SK-N-SH (cell line): ENCODE data around the gene ATP13A4. TPM values are rescaled to one million over a fixed set of nuclear protein-coding genes. Genes with fewer than 3 reads are reported as not detected.

Source experiments
- CTCF ChIA-PET: fragments of 300-600, 350-600 bp; formaldehyde crosslinking; extraction: SDS; loops from one replicate; lab custom pipeline; 2021; lab: Yijun Ruan, JAX
- POLR2A ChIA-PET: fragments of 350-600 bp; sonication (Branson Sonifier 250); formaldehyde crosslinking; extraction: SDS; loops from one replicate; lab custom pipeline; 2020; ENCODE audit warnings: antibody characterized with exemption, inconsistent platforms; lab: Yijun Ruan, JAX
- DNase-seq: peaks from one replicate; pipeline ENCODE4 v3.0.0; 2012
- H2AFZ ChIP-seq: fragments of 200-600 bp; sonication (generic); 2 replicates; pipeline ENCODE4 v1.8.1; 2016; ENCODE audit warnings: antibody characterized with exemption, mild to moderate bottlenecking, low read depth
- H3F3A ChIP-seq: fragments of 200-600 bp; sonication (generic); replicated peaks from 2 replicates; pipeline ENCODE3; 2016; ENCODE audit warnings: antibody characterized with exemption, mild to moderate bottlenecking; ENCODE audit not compliant: insufficient read depth
- H3K27ac ChIP-seq, 2 experiments: fragments of 200-500 bp in 1 of 2; fragments of 200-600 bp in 1 of 2; sonication (Bioruptor generic) in 1 of 2; sonication (generic), shearing (Covaris generic) in 1 of 2; 2 replicates each; pipeline versions ENCODE4 v1.5.1 to v1.6.1; 2014 to 2016; ENCODE audit warnings: low read depth in 2 of 2, inconsistent platforms in 1 of 2, low read length in 1 of 2, mild to moderate bottlenecking in 1 of 2, mixed read lengths in 1 of 2
- H3K27me3 ChIP-seq: fragments of 200-600 bp; sonication (generic), shearing (Covaris generic); 2 replicates; pipeline ENCODE4 v1.6.1; 2016; ENCODE audit warnings: mixed run types; ENCODE audit not compliant: insufficient read depth
- H3K36me3 ChIP-seq, 2 experiments: fragments of 200-500 bp in 1 of 2; fragments of 200-600 bp in 1 of 2; sonication (Bioruptor generic) in 1 of 2; sonication (generic) in 1 of 2; replicated peaks in 1 of 2; 2 replicates each; pipeline versions ENCODE3 to v1.5.1; 2014 to 2016; ENCODE audit warnings: low read length in 1 of 2, mild to moderate bottlenecking in 1 of 2; ENCODE audit not compliant: insufficient read depth in 2 of 2, control insufficient read depth in 1 of 2
- H3K4me1 ChIP-seq, 2 experiments: fragments of 200-500 bp in 1 of 2; fragments of 200-600 bp in 1 of 2; sonication (Bioruptor generic) in 1 of 2; sonication (generic), shearing (Covaris generic) in 1 of 2; 2 replicates each; pipeline versions ENCODE4 v1.5.1 to v1.6.1; 2014 to 2016; ENCODE audit warnings: low read depth in 1 of 2, low read length in 1 of 2, mixed run types in 1 of 2; ENCODE audit not compliant: insufficient read depth in 2 of 2, control insufficient read depth in 1 of 2
- H3K4me2 ChIP-seq: fragments of 200-600 bp; sonication (generic), shearing (Covaris generic); 2 replicates; pipeline ENCODE4 v1.6.1; 2017; ENCODE audit warnings: mixed run types
- H3K4me3 ChIP-seq, 2 experiments: fragments of 200-500 bp in 1 of 2; fragments of 200-600 bp in 1 of 2; sonication (Bioruptor generic) in 1 of 2; sonication (generic), shearing (Covaris generic) in 1 of 2; 2 replicates each; pipeline versions ENCODE4 v1.5.1 to v1.8.1; 2014 to 2016; ENCODE audit warnings: low read depth in 2 of 2, inconsistent platforms in 1 of 2, low read length in 1 of 2, mild to moderate bottlenecking in 1 of 2, mixed read lengths in 1 of 2, moderate library complexity in 1 of 2
- H3K79me2 ChIP-seq: fragments of 200-600 bp; sonication (generic); 2 replicates; pipeline ENCODE4 v1.8.1; 2017; ENCODE audit warnings: mild to moderate bottlenecking; ENCODE audit not compliant: insufficient read depth
- H3K9ac ChIP-seq: fragments of 200-600 bp; sonication (generic); 2 replicates; pipeline ENCODE4 v1.6.1; 2017; ENCODE audit warnings: mixed run types
- H3K9me2 ChIP-seq: fragments of 200-600 bp; sonication (generic); 2 replicates; pipeline ENCODE4 v1.6.1; 2017; ENCODE audit warnings: mixed run types
- H3K9me3 ChIP-seq: fragments of 200-600 bp; sonication (generic); 2 replicates; pipeline ENCODE4 v1.6.1; 2017; ENCODE audit warnings: mixed run types, mild to moderate bottlenecking, moderate library complexity
- H4K20me1 ChIP-seq: fragments of 200-600 bp; sonication (generic); 2 replicates; pipeline ENCODE4 v1.6.1; 2017; ENCODE audit warnings: mild to moderate bottlenecking, mixed run types; ENCODE audit not compliant: insufficient read depth
- CHD2 ChIP-seq: fragments of 150-350 bp; IDR thresholded peaks from 2 replicates; pipeline ENCODE4 v1.6.1; 2018; ENCODE audit warnings: low read length; ENCODE audit not compliant: partially characterized antibody
- EZH2phosphoT487 ChIP-seq: fragments of 200-600 bp; sonication (generic); IDR thresholded peaks from 2 replicates; pipeline ENCODE4 v1.6.1; 2017; ENCODE audit warnings: low read depth, mixed run types, mild to moderate bottlenecking, antibody characterized with exemption, moderate library complexity, borderline replicate concordance
- FOSL2 ChIP-seq: IDR thresholded peaks from 2 replicates; pipeline ENCODE4 v1.4.0; 2012; ENCODE audit warnings: low read depth, mild to moderate bottlenecking, moderate library complexity, borderline replicate concordance
- FOXM1 ChIP-seq: IDR thresholded peaks from 2 replicates; pipeline ENCODE4 v1.4.0; 2012; ENCODE audit warnings: low read depth, mild to moderate bottlenecking
- GABPA ChIP-seq: IDR thresholded peaks from 2 replicates; pipeline ENCODE4 v1.4.0; 2012; ENCODE audit warnings: low read depth, mild to moderate bottlenecking
- JUND ChIP-seq: IDR thresholded peaks from 2 replicates; pipeline ENCODE4 v1.4.0; 2012
- MAX ChIP-seq: IDR thresholded peaks from 2 replicates; pipeline ENCODE4 v1.4.0; 2012; ENCODE audit warnings: low read depth
- MXI1 ChIP-seq: IDR thresholded peaks from 2 replicates; pipeline ENCODE4 v1.6.1; 2012; ENCODE audit warnings: mild to moderate bottlenecking, low read depth, low read length, improper control_type of control experiment
- POLR2AphosphoS5 ChIP-seq: IDR thresholded peaks from 2 replicates; pipeline ENCODE4 v1.6.1; 2012; ENCODE audit warnings: low read depth, low read length
- RCOR1 ChIP-seq: fragments of 150-350 bp; IDR thresholded peaks from 2 replicates; pipeline ENCODE4 v1.6.1; 2017; ENCODE audit warnings: antibody characterized with exemption, low read length
- SIN3A ChIP-seq: IDR thresholded peaks from 2 replicates; pipeline ENCODE4 v1.6.1; 2012; ENCODE audit warnings: low read depth, mild to moderate bottlenecking, low read length, moderate library complexity, borderline replicate concordance
- TCF12 ChIP-seq: IDR thresholded peaks from 2 replicates; pipeline ENCODE4 v1.4.0; 2012
- TEAD4 ChIP-seq: IDR thresholded peaks from 2 replicates; pipeline ENCODE4 v1.4.0; 2012; ENCODE audit warnings: mild to moderate bottlenecking, borderline replicate concordance; ENCODE audit not compliant: insufficient read depth
- ZBTB33 ChIP-seq: IDR thresholded peaks from 2 replicates; pipeline ENCODE4 v1.4.0; 2012; ENCODE audit warnings: low read depth, borderline replicate concordance
- polyA plus RNA-seq, 3 experiments: library from polyadenylated mRNA; depleted of rRNA; stranded (reverse); fragments of >200 nt; gene quantifications; 2 replicates each; pipeline ENCODE4 v1.2.3, GENCODE V29; 2012
- TF ChIP-seq, protein P1 (sequence below): IDR thresholded peaks from 2 replicates; pipeline ENCODE4 v1.6.1; 2012; ENCODE audit warnings: mild to moderate bottlenecking, low read depth, low read length, moderate library complexity
- TF ChIP-seq, protein P2 (sequence below): fragments of 150-350 bp; IDR thresholded peaks from 2 replicates; pipeline ENCODE4 v1.6.1; 2016; ENCODE audit warnings: mild to moderate bottlenecking, low read depth, low read length
- TF ChIP-seq, protein P3 (sequence below): IDR thresholded peaks from 2 replicates; pipeline ENCODE4 v1.4.0; 2012; ENCODE audit warnings: low read depth, borderline replicate concordance

ATP13A4 gene
- polyA plus RNA-seq, 1 of the 3 experiments (the other 2 are of a cell fraction) = 0.02 TPM

- Histone ChIP-seq H2AFZ (no peak overlapping the region), H3K9ac (no peak overlapping the region), H3K27ac (no peak overlapping the region), H3K9me2 (no peaks in the 10 kb centered on the region), H3K36me3 (no peaks in the 10 kb centered on the region), H3K9me3 (no peaks in the 10 kb centered on the region), H3K4me1 (no peaks in the 10 kb centered on the region), H3K4me2 (no peak overlapping the region), H3K79me2 (no peaks in the 10 kb centered on the region), H3F3A (no peaks in the 10 kb centered on the region), H4K20me1 (no peaks in the 10 kb centered on the region), H3K4me3 (no peak overlapping the region), H3K27me3 (no peaks in the 10 kb centered on the region; the same call in 1 of the 2 replicates)
- TF ChIP-seq ZBTB33 (no peak), TEAD4 (no peak), FOXM1 (no peak), RCOR1 (no peak), TCF12 (no peak), GABPA (no peak), JUND (no peak), EZH2phosphoT487 (no peak), SIN3A (no peak), CHD2 (no peak), MAX (no peak), FOSL2 (no peak), MXI1 (no peak), POLR2AphosphoS5 (no peak)
- TF ChIP-seq, protein P1, sequence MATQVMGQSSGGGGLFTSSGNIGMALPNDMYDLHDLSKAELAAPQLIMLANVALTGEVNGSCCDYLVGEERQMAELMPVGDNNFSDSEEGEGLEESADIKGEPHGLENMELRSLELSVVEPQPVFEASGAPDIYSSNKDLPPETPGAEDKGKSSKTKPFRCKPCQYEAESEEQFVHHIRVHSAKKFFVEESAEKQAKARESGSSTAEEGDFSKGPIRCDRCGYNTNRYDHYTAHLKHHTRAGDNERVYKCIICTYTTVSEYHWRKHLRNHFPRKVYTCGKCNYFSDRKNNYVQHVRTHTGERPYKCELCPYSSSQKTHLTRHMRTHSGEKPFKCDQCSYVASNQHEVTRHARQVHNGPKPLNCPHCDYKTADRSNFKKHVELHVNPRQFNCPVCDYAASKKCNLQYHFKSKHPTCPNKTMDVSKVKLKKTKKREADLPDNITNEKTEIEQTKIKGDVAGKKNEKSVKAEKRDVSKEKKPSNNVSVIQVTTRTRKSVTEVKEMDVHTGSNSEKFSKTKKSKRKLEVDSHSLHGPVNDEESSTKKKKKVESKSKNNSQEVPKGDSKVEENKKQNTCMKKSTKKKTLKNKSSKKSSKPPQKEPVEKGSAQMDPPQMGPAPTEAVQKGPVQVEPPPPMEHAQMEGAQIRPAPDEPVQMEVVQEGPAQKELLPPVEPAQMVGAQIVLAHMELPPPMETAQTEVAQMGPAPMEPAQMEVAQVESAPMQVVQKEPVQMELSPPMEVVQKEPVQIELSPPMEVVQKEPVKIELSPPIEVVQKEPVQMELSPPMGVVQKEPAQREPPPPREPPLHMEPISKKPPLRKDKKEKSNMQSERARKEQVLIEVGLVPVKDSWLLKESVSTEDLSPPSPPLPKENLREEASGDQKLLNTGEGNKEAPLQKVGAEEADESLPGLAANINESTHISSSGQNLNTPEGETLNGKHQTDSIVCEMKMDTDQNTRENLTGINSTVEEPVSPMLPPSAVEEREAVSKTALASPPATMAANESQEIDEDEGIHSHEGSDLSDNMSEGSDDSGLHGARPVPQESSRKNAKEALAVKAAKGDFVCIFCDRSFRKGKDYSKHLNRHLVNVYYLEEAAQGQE = no peak
- TF ChIP-seq, protein P2, sequence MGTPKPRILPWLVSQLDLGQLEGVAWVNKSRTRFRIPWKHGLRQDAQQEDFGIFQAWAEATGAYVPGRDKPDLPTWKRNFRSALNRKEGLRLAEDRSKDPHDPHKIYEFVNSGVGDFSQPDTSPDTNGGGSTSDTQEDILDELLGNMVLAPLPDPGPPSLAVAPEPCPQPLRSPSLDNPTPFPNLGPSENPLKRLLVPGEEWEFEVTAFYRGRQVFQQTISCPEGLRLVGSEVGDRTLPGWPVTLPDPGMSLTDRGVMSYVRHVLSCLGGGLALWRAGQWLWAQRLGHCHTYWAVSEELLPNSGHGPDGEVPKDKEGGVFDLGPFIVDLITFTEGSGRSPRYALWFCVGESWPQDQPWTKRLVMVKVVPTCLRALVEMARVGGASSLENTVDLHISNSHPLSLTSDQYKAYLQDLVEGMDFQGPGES = no peak
- TF ChIP-seq, protein P3, sequence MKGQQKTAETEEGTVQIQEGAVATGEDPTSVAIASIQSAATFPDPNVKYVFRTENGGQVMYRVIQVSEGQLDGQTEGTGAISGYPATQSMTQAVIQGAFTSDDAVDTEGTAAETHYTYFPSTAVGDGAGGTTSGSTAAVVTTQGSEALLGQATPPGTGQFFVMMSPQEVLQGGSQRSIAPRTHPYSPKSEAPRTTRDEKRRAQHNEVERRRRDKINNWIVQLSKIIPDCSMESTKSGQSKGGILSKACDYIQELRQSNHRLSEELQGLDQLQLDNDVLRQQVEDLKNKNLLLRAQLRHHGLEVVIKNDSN = no peak
- ChIA-PET POLR2A (no interaction called here), CTCF (interaction anchor here (1.6 kb wide), 1 partner anchor 13 kb away, joined by 7 read pairs; no protein-coding TSS in a partner anchor)
- DNase-seq = no peak
Measured at GRCh38 chr3:193559100-193559499, 4.4 kb upstream of the ATP13A4 start.
